GM12864 (cell line): ENCODE data around the gene HLA-A.

Experiments used
- DNase-seq: peaks from one replicate; pipeline ENCODE4 v3.0.0-alpha.2; 2011; ENCODE audit warnings: low read depth
- H3K4me3 ChIP-seq: 2 replicates; pipeline ENCODE4 v1.5.1; 2011; ENCODE audit warnings: mild to moderate bottlenecking, low read depth, low read length, control low read depth
- TF ChIP-seq, protein P1 (sequence below): IDR thresholded peaks from 2 replicates; pipeline ENCODE4 v1.5.1; 2011; ENCODE audit warnings: low read depth, mild to moderate bottlenecking, moderate library complexity, low read length, control low read depth, inconsistent platforms; ENCODE audit errors: missing control alignments

Gene HLA-A

DNA sequence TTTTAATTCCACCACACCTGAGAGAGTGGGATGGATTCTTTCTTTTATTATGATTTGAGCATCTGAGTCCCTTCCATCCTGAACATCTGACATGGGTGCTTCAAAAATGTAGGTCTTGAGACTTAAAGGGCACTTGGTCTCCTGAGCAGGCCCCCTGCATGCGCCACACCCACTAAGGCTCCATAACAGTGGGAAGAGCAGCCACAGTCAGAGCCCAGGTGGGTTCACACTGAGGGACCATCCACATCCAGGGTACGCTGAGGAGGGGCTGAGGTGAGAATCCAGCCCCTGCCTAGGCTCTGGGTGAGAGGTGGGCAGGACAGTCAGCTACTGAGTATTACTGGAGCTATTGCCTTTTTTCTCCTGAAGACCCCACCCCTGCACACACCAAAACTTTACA, 42.7 kb downstream of the HLA-A start:
- no peak for DNase-seq
- no peak overlapping the region for H3K4me3 ChIP-seq
- TF ChIP-seq, protein P1, sequence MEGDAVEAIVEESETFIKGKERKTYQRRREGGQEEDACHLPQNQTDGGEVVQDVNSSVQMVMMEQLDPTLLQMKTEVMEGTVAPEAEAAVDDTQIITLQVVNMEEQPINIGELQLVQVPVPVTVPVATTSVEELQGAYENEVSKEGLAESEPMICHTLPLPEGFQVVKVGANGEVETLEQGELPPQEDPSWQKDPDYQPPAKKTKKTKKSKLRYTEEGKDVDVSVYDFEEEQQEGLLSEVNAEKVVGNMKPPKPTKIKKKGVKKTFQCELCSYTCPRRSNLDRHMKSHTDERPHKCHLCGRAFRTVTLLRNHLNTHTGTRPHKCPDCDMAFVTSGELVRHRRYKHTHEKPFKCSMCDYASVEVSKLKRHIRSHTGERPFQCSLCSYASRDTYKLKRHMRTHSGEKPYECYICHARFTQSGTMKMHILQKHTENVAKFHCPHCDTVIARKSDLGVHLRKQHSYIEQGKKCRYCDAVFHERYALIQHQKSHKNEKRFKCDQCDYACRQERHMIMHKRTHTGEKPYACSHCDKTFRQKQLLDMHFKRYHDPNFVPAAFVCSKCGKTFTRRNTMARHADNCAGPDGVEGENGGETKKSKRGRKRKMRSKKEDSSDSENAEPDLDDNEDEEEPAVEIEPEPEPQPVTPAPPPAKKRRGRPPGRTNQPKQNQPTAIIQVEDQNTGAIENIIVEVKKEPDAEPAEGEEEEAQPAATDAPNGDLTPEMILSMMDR = no peak

DNA sequence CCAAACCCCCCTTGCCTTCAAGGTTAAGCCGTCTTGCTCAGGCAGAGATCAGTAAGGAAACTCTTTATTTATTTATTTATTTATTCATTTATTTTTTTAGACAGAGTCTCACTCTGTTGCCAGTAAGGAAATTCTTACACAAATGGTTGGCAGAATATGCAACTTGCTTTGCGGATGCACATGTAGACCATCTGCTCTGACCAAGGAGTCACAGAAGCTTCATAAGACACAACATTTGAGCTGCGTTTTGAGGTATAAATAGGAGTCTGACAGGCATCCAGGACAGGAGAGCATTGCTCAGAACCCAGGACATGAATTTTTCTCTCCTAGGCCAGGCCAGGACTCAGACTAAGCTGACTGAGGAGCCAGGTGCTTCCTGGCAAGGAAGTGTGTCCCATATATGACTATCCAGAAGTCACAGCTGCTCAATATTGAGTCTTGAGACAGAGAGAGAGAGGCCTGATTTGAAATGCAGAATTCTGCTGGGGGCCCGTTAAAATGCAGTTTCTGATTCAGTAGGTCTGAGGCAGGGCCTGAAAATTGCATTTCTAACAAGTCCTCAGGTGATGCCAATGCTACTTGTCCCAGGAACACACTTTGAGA, 43.9 kb downstream of the HLA-A start:
- H3K4me3 ChIP-seq = no peak overlapping the region
- TF ChIP-seq, protein P1 = no peak

DNA sequence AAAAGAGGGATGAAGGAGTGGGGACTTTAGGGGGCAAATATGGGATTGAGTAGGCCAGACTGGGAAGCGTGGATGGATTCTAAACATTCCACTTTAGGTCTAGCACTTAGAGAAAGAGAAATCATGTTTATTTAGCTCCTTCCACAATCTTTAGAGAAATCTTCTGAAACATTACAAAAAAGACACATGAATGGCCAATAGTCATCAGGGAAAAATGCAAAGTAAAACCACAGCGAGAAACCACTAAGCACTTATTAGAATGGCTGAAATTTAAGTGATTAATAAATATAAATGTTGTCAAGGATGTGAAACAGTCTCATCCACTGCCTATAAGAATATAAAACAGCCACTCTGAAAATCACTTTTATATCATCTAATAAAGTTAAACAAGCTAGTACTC, 46.9 kb downstream of the HLA-A start:
- no peak overlapping the region for H3K4me3 ChIP-seq
- TF ChIP-seq, protein P1 = no peak
- no peak for DNase-seq

More for the DNA sequence above, 43.9 kb downstream of the HLA-A start:
- no peak for DNase-seq

DNA sequence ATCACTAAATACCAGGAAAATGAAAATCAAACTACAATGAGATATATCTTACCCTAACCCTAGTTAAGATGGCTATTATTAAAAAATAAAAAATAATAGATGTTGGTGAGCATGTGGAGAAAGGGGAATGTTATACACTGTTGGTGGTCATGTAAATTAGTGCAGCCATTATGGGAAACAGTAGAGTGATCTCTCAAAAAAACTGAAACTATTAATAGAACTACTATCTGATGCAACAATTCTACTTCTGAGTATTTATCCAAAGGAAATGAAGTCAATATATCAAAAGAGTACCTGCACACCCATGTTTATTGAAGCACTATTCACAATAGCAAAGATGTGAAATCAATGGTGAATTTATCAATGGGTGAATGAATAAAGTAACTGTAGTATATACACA, 48.6 kb downstream of the HLA-A start:
- TF ChIP-seq, protein P1 = no peak
- DNase-seq = no peak

GRCh38 chr6:29992807-29993206, 50.5 kb downstream of the HLA-A start:
- DNase-seq = no peak
- no peak overlapping the region for H3K4me3 ChIP-seq
- TF ChIP-seq, protein P1 = no peak

More for the DNA sequence above, 48.6 kb downstream of the HLA-A start:
- no peak overlapping the region for H3K4me3 ChIP-seq

- H3K4me3 ChIP-seq = no peak overlapping the region
- TF ChIP-seq, protein P1 = no peak
- no peak for DNase-seq
These were observed 52.5 kb downstream of the HLA-A start for GRCh38 chr6:29994826-29995225.

DNA sequence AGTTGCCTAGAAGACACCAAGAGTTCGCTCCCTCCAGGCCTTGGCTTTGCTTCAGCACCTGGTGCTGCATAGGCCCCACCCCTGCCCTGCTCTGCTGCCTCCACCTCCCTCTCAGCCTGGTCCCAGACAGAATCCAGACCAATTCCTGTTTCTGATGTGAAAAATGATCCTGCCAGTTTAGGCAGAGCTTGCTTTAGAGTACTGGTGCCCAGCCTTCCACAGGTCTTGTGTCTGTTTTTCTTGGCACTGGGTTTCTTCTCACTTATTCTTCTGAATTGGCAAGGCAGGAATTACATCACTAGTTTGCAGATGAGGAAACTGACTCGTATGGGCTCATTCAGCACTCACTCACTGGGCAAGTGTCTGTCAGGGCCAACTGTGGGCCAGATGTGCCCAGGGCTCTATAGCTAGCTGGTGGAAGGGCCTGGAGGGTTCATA, 53.0 kb downstream of the HLA-A start:
- no peak overlapping the region for H3K4me3 ChIP-seq
- DNase-seq = no peak
- TF ChIP-seq, protein P1 = no peak
